Jurkat, Clone E6-1 (cell line): Measurements from ENCODE around the gene LRRC56.

ENCODE experiments used
- DNase-seq: peaks from one replicate; pipeline ENCODE4 v3.0.0-alpha.2; 2011; ENCODE audit warnings: low read depth, low spot score
- H3K4me3 ChIP-seq: 2 replicates; pipeline ENCODE4 v1.5.1; 2011; ENCODE audit warnings: mild to moderate bottlenecking, low read length, control low read depth, moderate library complexity

The LRRC56 gene

DNA sequence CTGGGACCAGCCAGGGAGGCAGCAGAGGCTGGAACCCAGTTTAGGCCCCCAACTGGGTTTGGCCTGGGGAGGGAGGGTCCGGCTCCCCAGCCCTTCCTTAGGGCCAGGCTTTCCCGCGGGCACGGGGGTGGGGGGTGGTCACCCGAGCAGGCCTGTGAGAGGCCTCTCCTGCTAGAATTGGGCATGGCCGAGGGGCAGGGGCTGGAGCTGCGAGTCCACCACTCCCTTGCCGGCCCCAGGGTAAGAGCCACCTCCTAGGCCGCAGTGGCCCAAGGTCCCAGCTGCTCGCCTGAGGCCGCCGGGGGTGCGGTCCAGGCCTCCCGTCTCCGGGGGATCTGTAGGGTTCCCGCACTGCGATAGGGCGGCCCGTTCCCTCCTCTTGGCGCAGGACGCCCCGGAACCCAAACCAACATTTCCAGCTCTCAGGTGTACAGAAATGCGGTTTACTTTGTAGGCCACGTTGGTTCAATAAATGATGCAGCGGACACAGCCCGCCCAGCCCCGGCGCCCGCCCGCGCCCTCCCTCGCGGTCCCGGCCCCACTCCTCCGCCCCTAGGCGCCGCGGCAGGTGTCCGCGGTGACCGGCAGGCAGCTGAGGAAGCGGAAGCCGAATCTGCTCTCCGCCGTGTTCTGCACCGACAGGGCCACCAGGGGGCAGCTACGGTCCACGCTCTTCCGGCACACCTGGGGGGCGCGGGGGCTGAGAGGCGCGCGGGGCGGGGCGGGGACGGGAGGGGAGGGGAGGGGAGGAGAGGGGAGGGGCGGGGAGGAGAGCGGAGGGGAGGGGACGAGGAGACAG is 17.3 kb downstream of the LRRC56 start:
- peak; percentile 79 for DNase-seq
- peak overlapping the region; percentile 48 for H3K4me3 ChIP-seq

DNA sequence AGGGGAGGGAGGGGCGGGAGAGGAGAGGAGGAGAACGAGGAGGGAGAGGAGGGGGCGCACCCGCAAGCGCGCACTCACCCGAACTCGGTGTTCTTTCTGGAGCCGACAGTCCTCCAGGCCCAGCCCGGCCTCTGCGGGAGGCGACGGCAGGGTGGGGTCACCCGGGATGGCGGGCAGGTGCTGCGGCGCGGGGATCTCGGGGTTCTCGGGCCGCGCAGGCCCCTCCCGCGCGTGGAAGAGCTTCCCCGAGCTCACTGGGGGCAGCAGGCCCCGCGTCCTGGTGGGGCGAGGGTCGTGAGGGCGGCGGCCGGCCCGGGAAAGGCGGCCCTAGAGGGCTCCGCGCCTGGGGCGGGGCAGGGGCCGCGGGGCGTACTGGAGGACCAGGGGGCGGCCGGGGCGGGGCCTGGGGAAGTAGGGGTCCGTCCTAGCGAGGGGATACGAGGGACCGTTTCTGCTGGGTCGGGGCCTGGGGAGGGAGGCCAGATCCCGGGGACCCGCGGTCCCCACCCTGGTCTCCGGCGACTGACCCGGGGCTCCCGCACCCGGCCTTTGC is 18.0 kb downstream of the LRRC56 start:
- peak overlapping the region; percentile 48 for H3K4me3 ChIP-seq
- DNase-seq: no peak

DNA sequence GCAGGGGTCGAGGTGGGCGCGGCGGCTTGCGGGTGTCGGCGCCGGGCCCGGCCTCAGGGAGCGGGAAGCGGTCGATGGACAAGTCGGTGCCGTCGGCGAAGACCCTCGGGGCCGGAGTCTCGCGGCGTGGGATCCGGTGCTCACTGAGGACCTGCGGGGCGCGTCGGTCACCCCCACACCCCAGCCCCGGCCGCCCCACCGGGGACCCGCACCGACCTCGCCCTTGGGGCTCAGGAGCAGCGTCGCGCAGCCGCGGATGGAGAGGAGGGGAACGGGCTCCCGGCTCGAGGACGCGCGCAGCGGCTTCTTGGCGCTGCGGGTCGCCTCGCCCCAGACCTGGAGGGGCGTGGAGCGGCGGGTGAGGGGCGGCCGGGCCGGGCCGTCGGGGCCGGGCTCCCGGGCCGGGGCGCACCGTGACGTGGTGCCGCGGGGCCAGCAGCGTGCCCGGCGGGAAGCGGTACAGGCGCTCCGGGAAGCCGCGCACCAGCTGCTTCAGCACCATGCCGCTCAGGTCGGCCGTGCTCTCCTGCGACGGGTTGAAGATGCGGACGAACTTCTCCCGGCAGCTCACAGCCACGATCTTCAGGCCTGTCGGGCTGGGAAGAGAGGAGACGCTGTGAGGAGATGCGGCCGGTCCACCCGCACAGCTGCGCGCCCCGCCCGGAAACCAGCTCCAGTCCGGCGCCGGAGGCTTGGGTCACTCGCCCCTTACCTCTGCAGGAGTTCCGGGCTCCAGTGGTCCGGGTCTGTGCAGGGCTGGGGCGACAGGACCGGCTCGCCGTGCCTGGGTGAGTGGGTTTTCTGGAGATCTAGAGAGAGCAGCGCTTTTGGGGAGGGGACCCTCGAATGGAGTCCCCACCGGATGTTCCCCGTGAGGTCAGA is 18.7 kb downstream of the LRRC56 start:
- DNase-seq: no peak
- no peak overlapping the region for H3K4me3 ChIP-seq

GRCh38 chr11:556662-557256 is 19.4 kb downstream of the LRRC56 start:
- no peak overlapping the region for H3K4me3 ChIP-seq
- no peak for DNase-seq

- no peak for DNase-seq
- no peak overlapping the region for H3K4me3 ChIP-seq
These were observed 20.2 kb downstream of the LRRC56 start for GRCh38 chr11:557328-558132.

GRCh38 chr11:558503-558902 is 21.2 kb downstream of the LRRC56 start:
- no peak overlapping the region for H3K4me3 ChIP-seq
- DNase-seq: no peak

GRCh38 chr11:559020-559620 is 21.8 kb downstream of the LRRC56 start:
- no peak overlapping the region for H3K4me3 ChIP-seq
- no peak for DNase-seq

GRCh38 chr11:559712-560304 is 22.5 kb downstream of the LRRC56 start:
- peak overlapping the region; percentile 52 for H3K4me3 ChIP-seq
- DNase-seq: no peak

DNA sequence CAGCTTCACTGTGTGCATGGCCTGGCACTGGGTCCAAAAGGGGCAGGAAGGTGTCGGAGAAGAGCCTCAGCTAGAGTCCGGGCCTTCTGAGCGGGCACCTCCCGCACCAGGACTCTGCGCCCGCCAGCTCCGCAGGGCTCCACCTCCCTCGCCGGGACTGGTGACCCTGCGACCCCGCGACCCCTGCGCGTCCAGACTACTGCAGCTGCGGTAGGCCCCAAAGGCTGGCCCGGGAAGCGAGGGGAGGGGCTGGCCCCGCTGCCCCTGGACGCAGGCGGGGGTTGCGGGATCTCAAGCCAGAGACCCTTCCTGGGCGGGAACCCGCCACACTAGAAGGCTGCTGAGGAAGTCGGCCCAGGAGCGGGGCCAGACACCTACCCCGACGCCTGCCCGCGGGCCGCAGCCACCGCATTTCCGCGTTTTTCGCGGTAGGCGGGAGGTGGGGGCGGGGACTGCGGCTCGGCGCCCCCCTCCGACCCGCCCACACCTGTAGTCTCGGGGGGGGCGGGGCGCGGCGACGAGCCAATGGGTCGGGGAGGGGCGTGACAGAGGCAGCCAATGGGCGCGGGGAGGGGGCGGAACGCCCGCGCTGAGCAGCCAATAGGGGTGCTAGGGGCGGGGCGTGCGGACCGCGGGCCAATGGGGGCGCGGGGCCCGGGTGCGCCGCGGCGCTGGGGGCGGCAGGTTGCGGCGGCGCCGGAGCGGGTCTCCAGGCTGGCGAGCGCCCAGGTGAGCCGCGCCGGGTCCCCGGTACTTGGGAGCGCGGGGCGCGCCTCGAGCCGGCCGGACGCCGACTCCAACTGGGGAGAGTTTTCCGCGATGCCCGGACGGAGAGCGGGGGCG is 23.2 kb downstream of the LRRC56 start, which contains the start of the genes LMNTD2 and RASSF7:
Gene LMNTD2, minus strand, starts transcription at position 434 of the 843 bp plus-strand sequence. Its CDS starts 22 bp downstream, at position 412.
Gene RASSF7, plus strand, starts transcription at position 666 of the 843 bp plus-strand sequence. CDS start 799 bp downstream, outside the sequence.
- DNase-seq: peak; percentile 82
- H3K4me3 ChIP-seq: peak within 1 kb of the TSS; percentile 57

DNA sequence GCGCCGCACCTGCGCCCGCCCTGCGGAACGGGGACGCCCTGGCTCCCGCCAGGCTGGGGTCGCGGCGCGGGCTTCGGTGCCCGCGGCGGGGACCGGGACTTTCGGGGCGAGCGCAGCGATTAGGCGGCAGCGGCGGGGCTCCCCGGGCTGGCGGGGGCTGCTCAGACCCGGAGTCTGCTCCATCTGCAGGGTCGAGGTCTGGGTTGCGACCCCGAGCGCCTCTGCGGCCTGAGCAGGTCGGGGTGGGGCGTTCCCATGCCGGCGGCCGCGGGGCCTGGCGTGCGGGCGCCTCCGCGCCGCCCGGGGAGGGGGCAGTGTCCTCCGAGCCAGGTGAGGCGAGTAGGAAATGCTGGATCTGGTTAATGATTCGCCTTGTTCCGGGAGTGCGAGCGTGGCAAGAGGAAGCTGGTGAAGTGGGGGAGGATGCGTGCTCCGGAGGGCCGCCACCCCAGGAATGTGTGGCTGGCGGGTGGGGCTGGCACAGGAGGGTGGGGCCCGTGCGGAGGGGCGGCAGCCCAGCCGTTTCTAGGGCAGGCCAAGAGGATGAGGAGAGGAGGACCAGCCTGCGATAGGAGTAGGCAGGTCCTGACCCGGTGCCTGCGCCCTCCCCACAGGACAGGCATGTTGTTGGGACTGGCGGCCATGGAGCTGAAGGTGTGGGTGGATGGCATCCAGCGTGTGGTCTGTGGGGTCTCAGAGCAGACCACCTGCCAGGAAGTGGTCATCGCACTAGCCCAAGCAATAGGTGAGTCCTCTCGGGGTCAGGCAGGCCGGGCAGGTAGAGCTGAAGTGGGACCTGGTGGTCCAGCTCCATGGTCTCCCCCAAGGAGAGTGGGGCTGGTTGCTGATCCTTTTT is 24.0 kb downstream of the LRRC56 start:
- DNase-seq: no peak
- peak overlapping the region; percentile 57 for H3K4me3 ChIP-seq

DNA sequence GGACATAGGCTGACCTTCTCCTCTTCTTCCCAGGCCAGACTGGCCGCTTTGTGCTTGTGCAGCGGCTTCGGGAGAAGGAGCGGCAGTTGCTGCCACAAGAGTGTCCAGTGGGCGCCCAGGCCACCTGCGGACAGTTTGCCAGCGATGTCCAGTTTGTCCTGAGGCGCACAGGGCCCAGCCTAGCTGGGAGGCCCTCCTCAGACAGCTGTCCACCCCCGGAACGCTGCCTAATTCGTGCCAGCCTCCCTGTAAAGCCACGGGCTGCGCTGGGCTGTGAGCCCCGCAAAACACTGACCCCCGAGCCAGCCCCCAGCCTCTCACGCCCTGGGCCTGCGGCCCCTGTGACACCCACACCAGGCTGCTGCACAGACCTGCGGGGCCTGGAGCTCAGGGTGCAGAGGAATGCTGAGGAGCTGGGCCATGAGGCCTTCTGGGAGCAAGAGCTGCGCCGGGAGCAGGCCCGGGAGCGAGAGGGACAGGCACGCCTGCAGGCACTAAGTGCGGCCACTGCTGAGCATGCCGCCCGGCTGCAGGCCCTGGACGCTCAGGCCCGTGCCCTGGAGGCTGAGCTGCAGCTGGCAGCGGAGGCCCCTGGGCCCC is 24.8 kb downstream of the LRRC56 start:
- no peak for DNase-seq
- peak overlapping the region; percentile 57 for H3K4me3 ChIP-seq

GRCh38 chr11:563066-563811 is 25.9 kb downstream of the LRRC56 start:
- no peak for DNase-seq
- H3K4me3 ChIP-seq: no peak overlapping the region

DNA sequence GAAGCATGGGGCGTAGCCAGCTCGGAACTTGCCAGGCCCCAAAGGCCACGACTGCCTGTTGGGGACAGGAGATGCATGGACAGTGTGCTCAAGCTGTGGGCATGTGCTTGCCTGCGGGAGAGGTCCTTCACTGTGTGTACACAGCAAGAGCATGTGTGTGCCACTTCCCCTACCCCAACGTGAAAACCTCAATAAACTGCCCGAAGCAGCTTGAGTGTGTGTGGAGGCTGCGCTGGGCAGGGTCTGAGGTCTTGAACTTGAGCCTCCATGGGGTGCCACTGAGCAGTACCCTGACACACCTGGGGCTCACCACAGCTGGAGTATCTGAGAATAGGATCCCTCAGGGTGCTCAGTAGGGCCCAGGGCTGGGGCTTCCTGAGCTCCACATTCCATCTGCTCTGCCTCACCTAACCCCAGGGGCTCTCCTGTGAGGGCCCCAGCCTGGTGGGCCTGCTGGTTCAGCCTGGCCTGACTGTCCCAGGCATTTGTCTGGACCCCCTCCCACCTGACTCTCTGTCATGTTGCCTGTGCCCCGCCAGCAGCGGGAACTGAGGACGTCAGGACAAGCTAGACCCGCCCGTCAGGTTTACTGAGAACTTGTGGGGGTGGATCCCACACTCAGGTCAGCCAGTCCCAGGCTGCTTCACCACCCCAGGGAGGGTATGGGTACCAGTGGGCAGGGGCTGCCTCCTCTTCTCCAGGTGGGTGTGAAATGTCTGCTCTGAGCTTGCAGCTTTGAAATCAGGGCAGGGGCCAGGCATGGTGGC is 26.7 kb downstream of the LRRC56 start:
- DNase-seq: no peak
- H3K4me3 ChIP-seq: no peak overlapping the region

DNA sequence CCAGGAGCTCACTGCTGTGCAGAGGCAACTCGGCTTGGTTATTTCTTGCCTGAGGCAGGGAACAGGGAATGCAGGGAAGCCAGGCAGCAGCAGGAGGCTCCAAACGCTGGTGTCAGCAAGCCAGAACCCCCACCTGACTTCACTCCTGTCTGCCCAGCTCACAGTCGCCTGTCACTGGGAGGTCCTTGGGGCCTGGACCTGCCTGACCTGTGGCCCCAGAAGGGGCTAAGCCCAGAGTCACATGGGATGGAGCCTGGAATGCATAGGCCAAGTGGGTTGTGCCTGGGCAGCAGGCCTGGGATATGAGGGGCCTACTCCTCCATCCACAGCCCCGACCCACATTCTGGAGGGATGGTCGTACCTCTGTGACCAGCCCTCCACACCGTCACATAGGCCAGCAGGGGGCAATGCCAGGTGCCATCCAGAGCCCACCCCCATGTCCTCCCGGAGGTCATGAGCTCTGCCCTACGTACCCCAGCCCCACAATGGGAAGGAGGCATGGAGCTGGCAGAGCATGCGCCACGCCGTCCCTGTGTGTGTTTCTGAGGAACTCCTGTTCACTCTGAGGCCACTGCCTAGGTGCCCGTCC is 28.7 kb downstream of the LRRC56 start:
- DNase-seq: no peak
- H3K4me3 ChIP-seq: no peak overlapping the region
